GM15510 (cell line): ENCODE data around the gene HEATR3.

Experiments
- POLR2A ChIP-seq: IDR thresholded peaks from 3 replicates; pipeline ENCODE4 v1.6.1; 2011; ENCODE audit warnings: borderline replicate concordance; ENCODE audit not compliant: insufficient read length; ENCODE audit errors: extremely low read depth

Gene HEATR3

DNA sequence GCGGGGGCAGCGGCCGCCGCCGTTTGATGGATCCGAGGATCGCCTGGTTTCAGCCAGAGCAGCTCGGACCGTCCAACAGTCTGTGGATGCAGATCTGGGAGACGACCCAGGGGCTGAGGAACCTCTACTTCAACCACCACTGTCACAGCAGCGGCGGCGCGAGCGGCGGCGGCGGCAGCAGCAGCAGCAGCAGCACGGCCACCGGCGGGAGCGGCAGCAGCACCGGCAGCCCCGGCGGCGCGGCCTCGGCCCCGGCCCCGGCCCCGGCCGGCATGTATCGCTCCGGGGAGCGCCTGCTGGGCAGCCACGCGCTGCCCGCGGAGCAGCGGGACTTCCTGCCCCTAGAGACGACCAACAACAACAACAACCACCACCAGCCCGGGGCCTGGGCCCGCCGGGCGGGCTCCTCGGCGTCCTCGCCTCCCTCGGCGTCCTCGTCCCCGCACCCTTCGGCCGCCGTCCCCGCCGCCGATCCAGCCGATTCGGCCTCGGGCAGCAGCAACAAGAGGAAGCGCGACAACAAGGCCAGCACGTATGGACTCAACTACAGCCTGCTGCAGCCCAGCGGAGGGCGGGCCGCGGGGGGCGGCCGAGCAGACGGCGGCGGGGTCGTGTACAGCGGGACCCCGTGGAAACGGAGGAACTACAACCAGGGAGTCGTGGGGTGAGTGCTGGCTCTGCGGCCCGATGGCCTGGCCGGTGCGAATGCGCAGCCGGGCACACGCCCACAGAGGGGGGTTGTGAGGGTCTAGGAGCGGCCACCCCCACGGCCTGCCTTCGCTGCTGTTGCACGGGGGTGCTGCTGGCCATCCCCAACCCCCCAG is 88.0 kb downstream of the HEATR3 start:
- TF ChIP-seq POLR2A = no peak

DNA sequence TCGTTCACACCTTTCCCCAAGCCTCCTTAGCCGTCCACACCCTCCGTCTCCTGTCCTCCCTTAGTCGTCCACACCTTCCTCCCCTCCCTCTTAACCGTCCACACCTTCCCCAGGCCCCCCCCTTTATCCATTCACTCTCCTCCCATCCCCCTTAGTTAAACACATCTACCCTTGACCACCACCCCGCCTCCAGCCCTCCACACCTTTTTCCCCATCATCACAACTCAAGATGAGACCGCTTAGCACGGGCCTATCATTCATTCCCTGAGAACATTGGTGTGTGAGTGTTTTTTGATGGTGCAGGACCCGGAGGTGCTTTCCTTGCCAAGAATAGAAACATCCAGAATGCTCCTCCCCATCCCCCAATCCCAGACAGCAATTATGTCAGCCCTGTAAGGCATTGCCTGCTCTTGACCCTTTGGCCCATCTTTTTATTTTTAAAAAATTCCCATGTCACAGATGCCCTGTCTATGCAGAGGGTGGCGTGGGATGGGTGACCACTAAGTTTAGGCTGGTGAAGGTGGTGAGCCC is 88.7 kb downstream of the HEATR3 start:
- no peak for TF ChIP-seq POLR2A

DNA sequence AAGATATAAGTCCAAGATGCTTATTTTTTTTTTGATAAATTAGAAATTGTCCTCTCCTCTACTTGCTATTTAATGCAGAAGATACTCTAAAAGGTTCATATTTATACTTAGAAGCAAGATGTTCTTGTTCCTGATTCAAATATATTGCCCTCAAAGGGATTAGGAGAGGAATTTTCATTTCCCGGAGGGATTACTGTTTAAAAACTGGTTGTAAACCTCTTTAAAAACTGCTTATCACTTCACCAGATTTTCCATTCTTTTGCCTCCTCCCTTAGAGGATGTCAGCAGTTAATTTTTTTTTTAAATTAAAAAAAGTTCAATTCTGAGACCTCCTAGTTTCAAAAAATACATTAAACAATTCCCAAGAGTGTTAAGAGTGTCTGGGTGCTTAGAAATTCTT is 90.2 kb downstream of the HEATR3 start:
- no peak for TF ChIP-seq POLR2A
